Jurkat, Clone E6-1 (cell line): Measurements from ENCODE around the gene GPR17.

Experiments used
- DNase-seq: peaks from one replicate; pipeline ENCODE4 v3.0.0-alpha.2; 2011; ENCODE audit warnings: low read depth, low spot score
- H3K4me3 ChIP-seq: 2 replicates; pipeline ENCODE4 v1.5.1; 2011; ENCODE audit warnings: mild to moderate bottlenecking, low read length, control low read depth, moderate library complexity

GPR17 gene

GRCh38 chr2:127637725-127638252 is 8.2 kb upstream of the GPR17 start:
- no peak for DNase-seq
- H3K4me3 ChIP-seq, result no peak overlapping the region

GRCh38 chr2:127638361-127639110 is 7.4 kb upstream of the GPR17 start:
- no peak overlapping the region for H3K4me3 ChIP-seq
- DNase-seq, result no peak

- no peak for DNase-seq
- H3K4me3 ChIP-seq, result no peak overlapping the region
Measured at GRCh38 chr2:127639111-127639474, 6.9 kb upstream of the GPR17 start.

- peak overlapping the region; percentile 61 for H3K4me3 ChIP-seq
- peak; percentile 85 for DNase-seq
Measured at GRCh38 chr2:127640082-127641072, 5.6 kb upstream of the GPR17 start.

- H3K4me3 ChIP-seq, result peak overlapping the region; percentile 61
- no peak for DNase-seq
Measured at GRCh38 chr2:127641133-127641532, 4.8 kb upstream of the GPR17 start.

GRCh38 chr2:127641846-127642507 is 4.0 kb upstream of the GPR17 start:
- peak; percentile 84 for DNase-seq

GRCh38 chr2:127642706-127643438 is 3.1 kb upstream of the GPR17 start:
- DNase-seq, result no peak
- H3K4me3 ChIP-seq, result no peak overlapping the region

More at GRCh38 chr2:127641846-127642507, 4.0 kb upstream of the GPR17 start:
- peak overlapping the region; percentile 61 for H3K4me3 ChIP-seq

- no peak for DNase-seq
- H3K4me3 ChIP-seq, result no peak overlapping the region
Measured at GRCh38 chr2:127643439-127644065, 2.4 kb upstream of the GPR17 start.

- no peak overlapping the region for H3K4me3 ChIP-seq
- DNase-seq, result no peak
Measured at GRCh38 chr2:127644066-127645025, 1.6 kb upstream of the GPR17 start.

GRCh38 chr2:127645026-127645394 is 943 bp upstream of the GPR17 start:
- no peak overlapping the region for H3K4me3 ChIP-seq
- DNase-seq, result no peak

GRCh38 chr2:127646487-127647241 is 711 bp downstream of the GPR17 start:
- DNase-seq, result no peak
- H3K4me3 ChIP-seq, result no peak overlapping the region

GRCh38 chr2:127647242-127648190 is 1.6 kb downstream of the GPR17 start:
- H3K4me3 ChIP-seq, result no peak overlapping the region
- no peak for DNase-seq

- DNase-seq, result no peak
- no peak overlapping the region for H3K4me3 ChIP-seq
Measured at GRCh38 chr2:127648321-127648720, 2.4 kb downstream of the GPR17 start.

GRCh38 chr2:127649100-127649611 is 3.2 kb downstream of the GPR17 start:
- no peak for DNase-seq
- no peak overlapping the region for H3K4me3 ChIP-seq

GRCh38 chr2:127649684-127650040 is 3.7 kb downstream of the GPR17 start:
- DNase-seq, result peak; percentile 77
- H3K4me3 ChIP-seq, result no peak overlapping the region
